HUES48 (cell line): ENCODE data around the gene BRI3.

Experiments
- H3K27ac ChIP-seq: one replicate; pipeline ENCODE4 v1.7.0; 2013; ENCODE audit warnings: low read depth, low read length, inconsistent platforms
- H3K27me3 ChIP-seq: 2 replicates; pipeline ENCODE4 v1.6.1; 2013; ENCODE audit warnings: mild to moderate bottlenecking, low read length; ENCODE audit not compliant: control insufficient read depth, insufficient read depth
- H3K36me3 ChIP-seq: 2 replicates; pipeline ENCODE4 v1.6.1; 2013; ENCODE audit warnings: low read length; ENCODE audit not compliant: control insufficient read depth, insufficient read depth
- H3K4me1 ChIP-seq: 2 replicates; pipeline ENCODE4 v1.6.1; 2013; ENCODE audit warnings: mild to moderate bottlenecking, low read length; ENCODE audit not compliant: control insufficient read depth, insufficient read depth
- H3K4me3 ChIP-seq: 2 replicates; pipeline ENCODE4 v1.5.1; 2013; ENCODE audit warnings: mild to moderate bottlenecking, low read depth, low read length
- H3K9ac ChIP-seq: 2 replicates; pipeline ENCODE4 v1.6.1; 2013; ENCODE audit warnings: mild to moderate bottlenecking, low read depth, low read length, moderate library complexity
- H3K9me3 ChIP-seq: 2 replicates; pipeline ENCODE4 v1.6.1; 2013; ENCODE audit warnings: low read length; ENCODE audit not compliant: control insufficient read depth, insufficient read depth

BRI3 gene, protein sequence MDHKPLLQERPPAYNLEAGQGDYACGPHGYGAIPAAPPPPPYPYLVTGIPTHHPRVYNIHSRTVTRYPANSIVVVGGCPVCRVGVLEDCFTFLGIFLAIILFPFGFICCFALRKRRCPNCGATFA

DNA sequence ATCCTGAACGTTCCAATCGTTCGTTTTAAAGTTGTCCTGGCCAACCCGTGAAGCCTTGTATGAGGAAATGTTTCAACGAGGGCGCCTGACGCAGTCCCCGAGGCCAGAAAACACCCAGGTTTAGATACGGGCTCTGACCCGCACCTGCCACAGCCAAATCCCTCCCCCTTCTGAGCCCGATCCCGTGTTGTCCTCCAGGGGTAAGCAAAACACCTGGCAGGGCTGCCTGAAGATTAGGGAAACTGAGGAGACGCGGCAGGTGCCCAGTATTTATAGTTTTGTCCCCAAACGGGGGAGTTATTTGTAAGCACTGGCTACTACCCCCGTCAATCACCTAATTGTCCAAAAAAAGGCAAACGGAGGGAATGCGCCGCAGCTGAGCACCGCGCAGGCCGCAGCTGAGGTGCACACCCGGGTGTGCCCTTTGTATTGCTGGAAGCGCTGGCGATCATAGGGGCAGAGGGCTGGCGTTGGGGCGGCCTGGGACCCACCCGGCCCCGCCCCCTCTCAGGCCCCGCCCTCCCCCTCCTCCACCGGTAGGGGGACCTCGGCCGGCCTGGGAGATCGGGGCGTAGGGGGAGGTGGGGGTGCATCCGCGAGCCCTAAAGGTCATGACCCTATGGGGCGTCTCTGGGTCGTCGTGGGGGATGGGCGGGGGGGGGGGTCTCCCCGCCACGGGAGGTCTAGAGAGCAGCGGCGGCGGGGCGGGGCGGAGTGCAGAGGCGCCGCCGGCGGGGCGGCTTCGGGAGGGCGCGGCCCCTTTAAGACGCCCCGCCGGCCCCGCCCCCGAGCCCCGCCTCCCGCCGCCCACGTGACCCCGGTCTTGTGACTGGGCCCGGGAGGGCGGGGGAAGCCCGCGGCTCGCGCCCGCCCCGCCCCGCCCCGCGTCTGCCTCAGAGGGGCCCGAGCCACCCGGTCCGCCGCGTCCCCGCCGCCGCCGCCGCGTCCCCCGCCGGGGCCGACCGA lies at the start of gene BRI3:
Gene BRI3, plus strand, starts transcription at position 896 of the 966 bp plus-strand sequence. CDS start 110 bp downstream, outside the sequence.
- H3K9ac ChIP-seq: peak within 1 kb of the TSS; percentile 75
- H3K27ac ChIP-seq: peak within 1 kb of the TSS; percentile 36
- H3K9me3 ChIP-seq: no peaks in the 10 kb centered on the region
- H3K4me1 ChIP-seq: peaks cover 10% of the 10 kb centered on the region; the same call in 1 of the 2 replicates
- 0 out of 2 replicates have a peak, but pooled peaks cover 11% of the 10 kb centered on the region for H3K36me3 ChIP-seq
- H3K27me3 ChIP-seq: no peaks in the 10 kb centered on the region
- H3K4me3 ChIP-seq: peak within 1 kb of the TSS; percentile 81

DNA sequence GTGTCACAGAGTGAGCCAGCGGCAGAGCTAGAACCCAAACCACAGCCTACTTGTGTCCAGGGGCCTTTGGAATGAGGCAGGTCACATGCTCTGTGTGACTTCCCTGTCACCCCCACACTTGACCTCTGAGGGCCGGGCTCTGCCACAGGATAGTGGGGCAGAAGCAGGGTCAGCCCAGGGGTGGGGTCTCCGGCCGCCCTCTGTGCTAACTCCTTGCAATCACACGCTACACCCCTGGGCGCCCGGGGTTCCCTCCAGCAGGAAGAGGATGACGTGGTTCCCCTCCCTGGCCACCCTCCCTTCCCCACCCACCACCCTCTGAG lies 49.3 kb upstream of the BRI3 start:
- Histone ChIP-seq H3K36me3 (no peaks in the 10 kb centered on the region), H3K27me3 (no peaks in the 10 kb centered on the region), H3K9ac (no peak overlapping the region), H3K4me1 (no peaks in the 10 kb centered on the region), H3K27ac (no peak overlapping the region), H3K9me3 (no peaks in the 10 kb centered on the region), H3K4me3 (no peak overlapping the region)

GRCh38 chr7:98232799-98233198 lies 48.7 kb upstream of the BRI3 start:
- H3K4me1 ChIP-seq: no peaks in the 10 kb centered on the region
- no peaks in the 10 kb centered on the region for H3K36me3 ChIP-seq
- no peaks in the 10 kb centered on the region for H3K27me3 ChIP-seq
- H3K9ac ChIP-seq: no peak overlapping the region
- no peaks in the 10 kb centered on the region for H3K9me3 ChIP-seq
- no peak overlapping the region for H3K4me3 ChIP-seq
- H3K27ac ChIP-seq: no peak overlapping the region

DNA sequence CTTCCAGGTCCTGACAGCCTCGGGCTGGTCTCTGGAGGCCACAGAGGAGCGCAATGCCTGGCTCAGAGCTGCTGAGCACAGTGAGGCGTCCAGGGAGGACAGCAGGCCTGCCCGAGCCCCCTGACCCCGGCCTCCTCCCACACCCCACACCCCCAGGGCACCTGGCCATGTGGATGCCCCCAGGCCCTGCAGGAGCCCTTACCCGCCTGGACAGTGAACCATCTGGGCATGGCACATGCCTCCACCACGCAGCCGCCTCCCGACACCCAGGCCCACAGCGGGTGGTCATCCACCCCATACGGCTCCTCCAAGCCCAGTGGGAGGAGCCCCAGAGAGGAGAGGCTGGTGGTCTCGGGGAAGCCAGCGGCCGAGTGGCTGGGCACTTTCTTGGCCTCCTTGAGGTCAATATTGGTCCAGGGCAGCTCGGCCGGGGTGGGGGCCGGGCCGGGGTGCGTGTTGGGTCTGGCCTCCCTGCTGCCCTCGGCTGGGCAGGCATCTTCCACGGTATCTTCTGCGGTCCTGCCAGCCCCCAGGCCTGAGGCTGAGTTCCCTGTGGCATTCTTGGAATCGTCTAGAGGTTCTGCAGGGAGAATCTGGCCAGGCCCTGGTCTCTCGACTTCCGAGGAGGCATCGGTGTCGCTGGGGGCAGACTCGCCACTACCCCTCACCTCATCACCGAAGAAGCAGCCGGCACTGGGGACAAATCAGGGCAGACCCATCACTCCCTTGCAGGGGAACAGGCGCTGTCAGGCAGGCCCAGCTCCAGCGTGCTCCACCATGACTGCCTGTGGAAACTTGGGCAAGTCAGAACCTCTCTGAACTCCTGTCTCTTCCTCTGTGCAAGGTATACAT lies 48.0 kb upstream of the BRI3 start:
- no peaks in the 10 kb centered on the region; the same call in 1 of the 2 replicates for H3K36me3 ChIP-seq
- H3K27me3 ChIP-seq: no peaks in the 10 kb centered on the region
- H3K27ac ChIP-seq: no peak overlapping the region
- H3K9ac ChIP-seq: no peak overlapping the region
- no peaks in the 10 kb centered on the region for H3K9me3 ChIP-seq
- no peaks in the 10 kb centered on the region for H3K4me1 ChIP-seq
- H3K4me3 ChIP-seq: no peak overlapping the region

- Histone ChIP-seq H3K27me3 (no peaks in the 10 kb centered on the region), H3K27ac (no peak overlapping the region), H3K4me1 (no peaks in the 10 kb centered on the region), H3K36me3 (no peaks in the 10 kb centered on the region; the same call in 1 of the 2 replicates), H3K4me3 (no peak overlapping the region), H3K9ac (no peak overlapping the region), H3K9me3 (no peaks in the 10 kb centered on the region)
Observed at GRCh38 chr7:98234429-98235147, 46.9 kb upstream of the BRI3 start.

- H3K27me3 ChIP-seq: no peaks in the 10 kb centered on the region
- no peaks in the 10 kb centered on the region for H3K9me3 ChIP-seq
- H3K4me1 ChIP-seq: no peaks in the 10 kb centered on the region
- H3K36me3 ChIP-seq: no peaks in the 10 kb centered on the region; the same call in 1 of the 2 replicates
- H3K27ac ChIP-seq: no peak overlapping the region
- no peak overlapping the region for H3K9ac ChIP-seq
- no peak overlapping the region for H3K4me3 ChIP-seq
Observed at GRCh38 chr7:98235901-98236300, 45.6 kb upstream of the BRI3 start.

DNA sequence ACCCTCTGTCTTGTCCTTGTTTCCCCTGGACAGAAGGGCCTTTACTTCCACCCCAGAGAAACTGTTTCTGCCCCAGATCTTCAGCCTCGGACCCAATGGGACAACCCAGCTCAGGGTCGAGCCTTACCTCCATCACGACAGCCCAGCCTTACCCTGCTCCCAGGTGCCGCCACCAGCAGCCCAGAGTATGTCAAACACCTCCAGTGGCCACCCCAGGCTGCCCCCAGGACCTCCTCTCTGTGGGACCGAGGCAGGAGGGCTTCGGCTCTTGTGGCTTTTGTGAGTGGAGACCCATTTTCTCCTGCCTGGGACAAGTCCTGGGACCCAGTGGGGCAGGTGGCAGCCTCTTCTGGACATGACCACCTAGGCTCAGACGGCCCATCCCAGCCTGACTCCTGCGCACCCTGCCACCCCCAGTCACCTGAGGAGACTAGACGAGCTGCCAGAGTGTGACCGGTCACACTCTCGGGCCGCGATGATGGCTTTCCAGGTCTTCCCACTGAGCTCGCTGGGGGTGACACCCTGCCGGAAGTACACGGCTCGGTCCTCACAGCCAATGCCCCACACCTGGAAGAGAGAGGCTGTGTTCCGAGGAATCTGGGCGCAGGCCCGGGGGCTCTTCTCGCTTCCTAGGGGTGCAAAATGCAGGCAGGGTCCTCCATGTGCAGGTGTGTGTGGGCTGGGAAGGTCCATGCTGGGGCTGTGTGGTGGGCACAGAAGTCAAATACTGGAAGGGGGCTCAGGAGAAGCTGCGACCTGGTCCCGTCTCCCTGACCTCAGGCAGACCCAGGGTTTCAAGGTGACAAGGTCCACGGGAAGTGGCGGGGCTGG lies 44.9 kb upstream of the BRI3 start:
- peaks cover 1% of the 10 kb centered on the region; the same call in 1 of the 2 replicates for H3K4me1 ChIP-seq
- no peaks in the 10 kb centered on the region for H3K27me3 ChIP-seq
- no peak overlapping the region for H3K4me3 ChIP-seq
- no peak overlapping the region for H3K27ac ChIP-seq
- no peak overlapping the region for H3K9ac ChIP-seq
- H3K36me3 ChIP-seq: no peaks in the 10 kb centered on the region; the same call in 1 of the 2 replicates
- H3K9me3 ChIP-seq: no peaks in the 10 kb centered on the region

DNA sequence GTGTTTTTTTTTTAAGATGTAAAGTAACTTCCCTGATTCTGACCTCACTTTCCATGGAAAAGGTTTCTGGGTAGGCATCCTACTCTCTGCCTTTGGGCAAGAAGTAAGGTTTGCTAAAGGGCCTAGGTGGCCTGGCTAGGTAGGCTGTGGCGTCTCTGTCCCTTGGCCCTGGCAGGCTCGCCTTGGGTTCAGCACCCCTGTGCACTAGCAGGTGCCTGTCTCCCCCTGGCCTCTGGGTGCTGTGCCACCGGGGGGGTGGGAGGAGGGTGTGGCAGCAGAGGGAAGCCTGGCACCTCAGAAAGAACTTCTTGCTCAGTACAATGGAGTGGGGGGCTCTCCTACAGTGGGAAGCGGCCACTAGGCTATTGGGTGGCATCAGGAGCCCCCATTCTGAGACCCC lies 43.4 kb upstream of the BRI3 start:
- Histone ChIP-seq H3K4me3 (no peak overlapping the region), H3K36me3 (no peaks in the 10 kb centered on the region; the same call in 1 of the 2 replicates), H3K9ac (no peak overlapping the region), H3K27me3 (no peaks in the 10 kb centered on the region), H3K4me1 (peaks cover 4% of the 10 kb centered on the region; the same call in 1 of the 2 replicates), H3K9me3 (no peaks in the 10 kb centered on the region), H3K27ac (no peak overlapping the region)

GRCh38 chr7:98238976-98239375 lies 42.5 kb upstream of the BRI3 start:
- H3K27ac ChIP-seq: no peak overlapping the region
- no peak overlapping the region for H3K9ac ChIP-seq
- no peaks in the 10 kb centered on the region; the same call in 1 of the 2 replicates for H3K36me3 ChIP-seq
- H3K9me3 ChIP-seq: no peaks in the 10 kb centered on the region
- H3K27me3 ChIP-seq: no peaks in the 10 kb centered on the region
- peaks cover 4% of the 10 kb centered on the region; the same call in 1 of the 2 replicates for H3K4me1 ChIP-seq
- no peak overlapping the region for H3K4me3 ChIP-seq
